Endothelial cell (in vitro differentiated cells): Measurements from ENCODE around the gene ATP5MC2. TPM values are rescaled to one million over a fixed set of nuclear protein-coding genes. Genes with fewer than 3 reads are reported as not detected.

ENCODE experiments used
- DNase-seq: peaks from one replicate; pipeline ENCODE4 v3.0.0; 2021; ENCODE audit warnings: low spot score
- H3K27ac Mint-ChIP-seq: one replicate; pipeline ENCODE4 v1.8.0; 2021; ENCODE audit warnings: mixed read lengths, inconsistent platforms; ENCODE audit not compliant: unreplicated experiment
- H3K27me3 Mint-ChIP-seq: one replicate; pipeline ENCODE4 v1.8.0; 2021; ENCODE audit warnings: mild to moderate bottlenecking, moderate library complexity, mixed read lengths, inconsistent platforms; ENCODE audit not compliant: unreplicated experiment
- H3K36me3 Mint-ChIP-seq: one replicate; pipeline ENCODE4 v1.8.0; 2021; ENCODE audit warnings: mild to moderate bottlenecking, low read depth, mixed read lengths, inconsistent platforms; ENCODE audit not compliant: unreplicated experiment
- H3K4me1 Mint-ChIP-seq: one replicate; pipeline ENCODE4 v1.8.0; 2021; ENCODE audit warnings: mild to moderate bottlenecking, mixed read lengths, inconsistent platforms; ENCODE audit not compliant: unreplicated experiment
- H3K4me3 Mint-ChIP-seq: one replicate; pipeline ENCODE4 v1.8.0; 2021; ENCODE audit warnings: mild to moderate bottlenecking, mixed read lengths, inconsistent platforms; ENCODE audit not compliant: unreplicated experiment
- H3K9me3 Mint-ChIP-seq: one replicate; pipeline ENCODE4 v1.8.0; 2021; ENCODE audit warnings: mixed read lengths, inconsistent platforms; ENCODE audit not compliant: unreplicated experiment
- total RNA-seq: library from RNA; stranded (reverse); fragmentation: NEBNext Ultra II Directional; extraction: Animal tissue kit (Norgen Biotek cat#: 25700); gene quantifications from one replicate; pipeline ENCODE4 v1.2.1, GENCODE V29; 2021; ENCODE audit not compliant: unreplicated experiment
- TF ChIP-seq, protein P1 (sequence below): fragments of 200-600 bp; sonication (generic); IDR thresholded peaks from one replicate; pipeline ENCODE4 v1.5.0; 2021; ENCODE audit warnings: antibody characterized with exemption; ENCODE audit not compliant: unreplicated experiment

ATP5MC2 gene
- total RNA-seq, 1 donor from 2014 or later = 342 TPM

- Mint-ChIP-seq H3K27me3 (peaks cover 4% of the 10 kb centered on the region), H3K36me3 (no peaks in the 10 kb centered on the region), H3K4me1 (peaks cover 3% of the 10 kb centered on the region), H3K27ac (no peak overlapping the region), H3K9me3 (no peaks in the 10 kb centered on the region), H3K4me3 (no peak overlapping the region)
- DNase-seq = no peak
- TF ChIP-seq, protein P1, sequence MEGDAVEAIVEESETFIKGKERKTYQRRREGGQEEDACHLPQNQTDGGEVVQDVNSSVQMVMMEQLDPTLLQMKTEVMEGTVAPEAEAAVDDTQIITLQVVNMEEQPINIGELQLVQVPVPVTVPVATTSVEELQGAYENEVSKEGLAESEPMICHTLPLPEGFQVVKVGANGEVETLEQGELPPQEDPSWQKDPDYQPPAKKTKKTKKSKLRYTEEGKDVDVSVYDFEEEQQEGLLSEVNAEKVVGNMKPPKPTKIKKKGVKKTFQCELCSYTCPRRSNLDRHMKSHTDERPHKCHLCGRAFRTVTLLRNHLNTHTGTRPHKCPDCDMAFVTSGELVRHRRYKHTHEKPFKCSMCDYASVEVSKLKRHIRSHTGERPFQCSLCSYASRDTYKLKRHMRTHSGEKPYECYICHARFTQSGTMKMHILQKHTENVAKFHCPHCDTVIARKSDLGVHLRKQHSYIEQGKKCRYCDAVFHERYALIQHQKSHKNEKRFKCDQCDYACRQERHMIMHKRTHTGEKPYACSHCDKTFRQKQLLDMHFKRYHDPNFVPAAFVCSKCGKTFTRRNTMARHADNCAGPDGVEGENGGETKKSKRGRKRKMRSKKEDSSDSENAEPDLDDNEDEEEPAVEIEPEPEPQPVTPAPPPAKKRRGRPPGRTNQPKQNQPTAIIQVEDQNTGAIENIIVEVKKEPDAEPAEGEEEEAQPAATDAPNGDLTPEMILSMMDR = no peak
Observed at GRCh38 chr12:53631721-53632120, 44.2 kb downstream of the ATP5MC2 start.

DNA sequence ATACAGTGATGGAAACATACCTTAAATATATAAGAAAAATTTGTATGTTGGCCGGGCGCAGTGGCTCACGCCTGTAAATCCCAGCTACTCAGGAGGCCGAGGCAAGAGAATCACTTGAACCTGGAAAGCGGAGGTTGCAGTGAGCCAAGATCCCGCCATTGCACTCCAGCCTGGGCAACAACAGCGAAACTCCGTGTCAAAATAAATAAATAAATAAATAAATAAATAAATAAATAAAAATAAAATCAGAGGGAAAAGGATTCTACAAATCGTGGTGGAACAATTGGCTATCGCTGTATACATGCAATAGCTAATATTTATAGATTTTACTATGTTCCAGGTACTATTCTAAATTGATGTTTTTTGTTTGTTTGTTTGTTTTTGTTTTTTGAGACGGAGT is 48.0 kb downstream of the ATP5MC2 start:
- Mint-ChIP-seq H3K4me3 (no peak overlapping the region), H3K9me3 (no peaks in the 10 kb centered on the region), H3K4me1 (peaks cover 23% of the 10 kb centered on the region), H3K36me3 (peaks cover 4% of the 10 kb centered on the region), H3K27me3 (peaks cover 17% of the 10 kb centered on the region), H3K27ac (no peak overlapping the region)
- TF ChIP-seq, protein P1 = no peak
- DNase-seq = no peak

GRCh38 chr12:53626702-53627169 is 49.1 kb downstream of the ATP5MC2 start:
- TF ChIP-seq, protein P1 = no peak
- H3K27me3 Mint-ChIP-seq = peaks cover 17% of the 10 kb centered on the region
- peak overlapping the region; percentile 98 for H3K4me3 Mint-ChIP-seq
- no peaks in the 10 kb centered on the region for H3K9me3 Mint-ChIP-seq
- H3K27ac Mint-ChIP-seq = peak overlapping the region; percentile 94
- no peak for DNase-seq
- peaks cover 23% of the 10 kb centered on the region for H3K4me1 Mint-ChIP-seq
- peaks cover 4% of the 10 kb centered on the region for H3K36me3 Mint-ChIP-seq

- Mint-ChIP-seq H3K36me3 (peaks cover 4% of the 10 kb centered on the region), H3K27me3 (peaks cover 17% of the 10 kb centered on the region), H3K4me1 (peaks cover 23% of the 10 kb centered on the region), H3K4me3 (peak within 1 kb of the TSS; percentile 98), H3K9me3 (no peaks in the 10 kb centered on the region), H3K27ac (peak within 1 kb of the TSS; percentile 94)
- DNase-seq = peak; percentile 100
- TF ChIP-seq, protein P1 = no peak
Observed at GRCh38 chr12:53625946-53626701, 49.8 kb downstream of the ATP5MC2 start, which contains the start of gene ATF7. TSS of gene ATF7 (minus strand) at chr12:53626382. CDS start at chr12:53601000, 25,382 bp downstream.

DNA sequence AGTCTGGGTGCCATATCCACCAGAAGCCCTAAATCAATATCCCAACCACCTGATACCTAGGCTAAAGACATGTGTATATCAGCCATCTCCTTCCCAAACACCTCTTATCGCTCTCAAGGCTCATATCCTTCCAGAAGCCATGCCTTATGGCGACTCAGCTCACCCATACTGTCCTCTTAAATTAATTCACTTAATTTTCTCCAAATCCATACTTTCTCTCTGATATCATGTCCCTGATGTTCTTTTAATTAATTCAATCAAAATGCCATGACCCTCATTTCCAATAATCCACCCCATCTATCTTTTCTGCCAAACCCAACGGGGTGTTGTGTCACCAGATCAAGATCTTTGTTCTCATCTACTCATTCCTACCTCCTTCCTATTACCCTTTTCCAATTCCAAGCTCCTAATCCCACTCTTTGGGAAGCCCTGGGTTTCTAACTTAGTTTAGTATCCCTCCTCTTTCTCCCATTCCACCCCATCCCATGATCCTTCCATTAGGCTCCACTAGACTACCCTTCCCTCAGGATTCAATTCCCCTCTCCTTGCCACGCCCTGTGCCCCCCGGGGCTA is 50.4 kb downstream of the ATP5MC2 start:
- Mint-ChIP-seq H3K27ac (peak overlapping the region; percentile 94), H3K4me3 (peak overlapping the region; percentile 98), H3K27me3 (peaks cover 13% of the 10 kb centered on the region), H3K36me3 (peaks cover 4% of the 10 kb centered on the region), H3K9me3 (no peaks in the 10 kb centered on the region), H3K4me1 (peaks cover 23% of the 10 kb centered on the region)
- TF ChIP-seq, protein P1 = no peak
- DNase-seq = no peak
